Heart right ventricle (tissue), 16 donors: ENCODE data around the gene NDEL1. TPM values are rescaled to one million over a fixed set of nuclear protein-coding genes. Genes with fewer than 3 reads are reported as not detected.
"Not testable (repeated sequence)": the region's sequence is repeated elsewhere in the genome, so short reads cannot be mapped to it uniquely, and the experiment has no call there.

Experiments
- ATAC-seq, 8 donors: fragments of 200-7000 bp; cut with Tn5 transposase; one replicate each; pipeline ENCODE4 v1.9.1; 2020; ENCODE audit warnings: mild to moderate bottlenecking in 8 of 8, moderate library complexity in 8 of 8, moderate number of reproducible peaks in 1 of 8
- DNase-seq, 2 donors: peaks; one replicate each; pipeline ENCODE4 v3.0.0-alpha.2; 2020
- H3K27ac ChIP-seq, 10 donors: fragments of 200-600 bp; sonication (generic) in 2 of 10; one replicate each; pipeline versions ENCODE4 v1.5.0 to v1.8.0; 2020 to 2022; ENCODE audit warnings: mild to moderate bottlenecking in 3 of 10
- H3K27me3 ChIP-seq, 7 donors: fragments of 200-600 bp; one replicate each; pipeline ENCODE4 v1.8.0; 2021 to 2022; ENCODE audit warnings: mild to moderate bottlenecking in 2 of 7
- H3K36me3 ChIP-seq, 9 donors: fragments of 200-600 bp; sonication (generic) in 1 of 9; one replicate each; pipeline versions ENCODE4 v1.5.0 to v1.8.0; 2020 to 2022; ENCODE audit warnings: mild to moderate bottlenecking in 2 of 9
- H3K4me1 ChIP-seq, 9 donors: fragments of 200-600 bp; sonication (generic) in 1 of 9; one replicate each; pipeline versions ENCODE4 v1.5.0 to v1.8.0; 2020 to 2022; ENCODE audit warnings: mild to moderate bottlenecking in 4 of 9
- H3K4me3 ChIP-seq, 10 donors: fragments of 200-600 bp; sonication (generic) in 2 of 10; one replicate each; pipeline versions ENCODE4 v1.5.0 to v1.8.0; 2020 to 2022; ENCODE audit warnings: mild to moderate bottlenecking in 7 of 10, moderate library complexity in 2 of 10
- H3K9me3 ChIP-seq, 11 donors: fragments of 200-600 bp in 10 of 11; sonication (generic) in 2 of 11; one replicate each; pipeline versions ENCODE4 v1.5.0 to v1.8.0; 2013 to 2022; ENCODE audit warnings: mild to moderate bottlenecking in 2 of 11, control low read depth in 1 of 11, moderate library complexity in 1 of 11
- WGBS, 2 donors: extraction: QIAGEN DNeasy Blood & Tissue Kit; methylation state at CpG; one replicate each; pipeline ENCODE4 v1.1.7; 2013; ENCODE audit warnings: inconsistent platforms in 1 of 2; 5-methylcytosine and 5-hydroxymethylcytosine counted together
- intact Hi-C, 10 donors: fragments of 100-400 bp; cut with DNase I; formaldehyde crosslinking; loops; one replicate each; pipeline versions ENCODE4 v1.11.1 to v1.14.2; 2022
- polyA plus RNA-seq, 2 donors: library from polyadenylated mRNA; stranded (reverse); fragments of 200-250 nt; gene quantifications; one replicate each; pipeline ENCODE4 v1.2.3, GENCODE V29; 2013
- total RNA-seq, 10 donors: library from RNA; stranded (reverse); fragmentation: NEBNext Ultra II Directional in 3 of 10; extraction: Animal tissue kit (Norgen Biotek cat#: 25700) in 3 of 10; gene quantifications; one replicate each; pipeline versions ENCODE4 v1.2.1 to v1.2.4, GENCODE V29; 2021 to 2023
- TF ChIP-seq, protein P1 (sequence below), 9 donors: fragments of 200-600 bp; sonication (generic) in 2 of 9; IDR thresholded peaks; one replicate each; pipeline versions ENCODE4 v1.5.0 to v1.8.0; 2021 to 2022; ENCODE audit warnings: antibody characterized with exemption in 9 of 9, mild to moderate bottlenecking in 5 of 9, moderate library complexity in 1 of 9
- donor health status: Arrhythmogenic right ventricular cardiomyopathy.
- donor health status: ischemic (EF 13 %, LVEDD 7.1; RV severe dilation, severe dysfunction).
- donor health status: healthy with polysubstance abuse.
- donor health status: DM: no; HTN: yes; CAD: no.
- donor health status: DM: no; HTN: no; CAD: no.
- donor health status: ischemic (EF 25% LVEDD 6.9; RV normal size, moderate dysfunction).
- donor health status: ischemic (EF 25% LVEDD 5.7; RV mildly dilated, moderate dysfunction).
- donor health status: healthy.
- donor health status: DM: yes; HTN: yes; CAD: no.
- donor health status: Ischemic cardiomyopathy.
- donor health status: ischemic (EF 35%, LVEDD 5.7; RV mildly dilated, moderate dysfunction).
- donor health status: nonischemic (EF 11% LVEDD 7.7; RV severe dilation, severe dysfunction).
- donor health status: DM: yes; HTN: yes; CAD: no.
- donor health status: PGD.
- donor health status: ischemic (EF 29% LVEDD 5.4; RV normal size, mild dysfunction).
- donor health status: nonischemic (EF 23%, LVEDD 6.1; RV moderate dilation, normal function).

NDEL1 gene
- total and polyA plus RNA-seq, 12 donors: 21.2 to 37.0 (median 26.9) TPM

GRCh38 chr17:8391711-8392110, 44.0 kb upstream of the NDEL1 start:
- no peak overlapping the region for H3K27ac ChIP-seq
- H3K27me3 ChIP-seq: peaks cover 0 to 48% (median 27%) of the 10 kb centered on the region in 7 donors
- no peak overlapping the region for H3K4me3 ChIP-seq
- TF ChIP-seq, protein P1, sequence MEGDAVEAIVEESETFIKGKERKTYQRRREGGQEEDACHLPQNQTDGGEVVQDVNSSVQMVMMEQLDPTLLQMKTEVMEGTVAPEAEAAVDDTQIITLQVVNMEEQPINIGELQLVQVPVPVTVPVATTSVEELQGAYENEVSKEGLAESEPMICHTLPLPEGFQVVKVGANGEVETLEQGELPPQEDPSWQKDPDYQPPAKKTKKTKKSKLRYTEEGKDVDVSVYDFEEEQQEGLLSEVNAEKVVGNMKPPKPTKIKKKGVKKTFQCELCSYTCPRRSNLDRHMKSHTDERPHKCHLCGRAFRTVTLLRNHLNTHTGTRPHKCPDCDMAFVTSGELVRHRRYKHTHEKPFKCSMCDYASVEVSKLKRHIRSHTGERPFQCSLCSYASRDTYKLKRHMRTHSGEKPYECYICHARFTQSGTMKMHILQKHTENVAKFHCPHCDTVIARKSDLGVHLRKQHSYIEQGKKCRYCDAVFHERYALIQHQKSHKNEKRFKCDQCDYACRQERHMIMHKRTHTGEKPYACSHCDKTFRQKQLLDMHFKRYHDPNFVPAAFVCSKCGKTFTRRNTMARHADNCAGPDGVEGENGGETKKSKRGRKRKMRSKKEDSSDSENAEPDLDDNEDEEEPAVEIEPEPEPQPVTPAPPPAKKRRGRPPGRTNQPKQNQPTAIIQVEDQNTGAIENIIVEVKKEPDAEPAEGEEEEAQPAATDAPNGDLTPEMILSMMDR (IDR thresholded peaks at IDR 0.05): no peak
- H3K9me3 ChIP-seq: no peaks in the 10 kb centered on the region
- intact Hi-C loops: loop anchor here in 1 of 10 donors (2.0 kb wide), 1 partner anchor 39 kb away; no protein-coding TSS in a partner anchor
- DNase-seq: no peak
- 47 to 56% methylated on average over 9 of the region's 9 CpGs for WGBS, 2 donors
- ATAC-seq: peak in 1 of 8 donors; percentile 17
- H3K4me1 ChIP-seq: peaks cover 0 to 11% (median 0%) of the 10 kb centered on the region in 9 donors
- no peaks in the 10 kb centered on the region for H3K36me3 ChIP-seq

DNA sequence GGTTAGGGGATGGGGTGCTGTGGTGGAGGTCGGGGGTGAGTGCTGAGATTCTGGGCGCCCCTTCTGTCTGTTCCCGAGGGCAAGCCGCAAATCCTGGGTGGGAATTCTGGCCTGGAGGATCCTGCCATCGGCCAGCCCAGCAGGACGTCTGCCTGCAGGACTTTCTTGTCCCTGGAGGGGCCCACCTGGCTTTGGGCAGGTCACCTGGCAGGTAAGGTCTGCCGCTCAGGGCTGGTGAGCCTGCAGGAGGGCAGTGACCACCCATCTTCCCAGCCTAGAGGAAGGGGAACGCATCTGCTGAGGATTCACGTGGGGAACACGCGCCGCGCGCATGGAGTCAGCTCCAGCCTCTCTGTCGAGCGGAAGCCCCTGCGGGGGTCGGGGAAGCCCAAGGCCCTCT, 43.4 kb upstream of the NDEL1 start:
- no peaks in the 10 kb centered on the region for H3K9me3 ChIP-seq

GRCh38 chr17:8392674-8393469, 42.8 kb upstream of the NDEL1 start:
- DNase-seq: no peak
- H3K27me3 ChIP-seq: peaks cover 0 to 59% (median 36%) of the 10 kb centered on the region in 7 donors
- peaks cover 0 to 11% (median 0%) of the 10 kb centered on the region in 9 donors for H3K4me1 ChIP-seq
- WGBS, 2 donors: 85 to 86% methylated on average over 46 of the region's 46 CpGs
- no peak overlapping the region for H3K4me3 ChIP-seq
- peak overlapping the region in 1 of 10 donors; percentile 61 for H3K27ac ChIP-seq
- intact Hi-C loops: loop anchor here in 1 of 10 donors (2.0 kb wide), 1 partner anchor 38 kb away; no protein-coding TSS in a partner anchor
- no peaks in the 10 kb centered on the region for H3K36me3 ChIP-seq
- peak in 2 of 8 donors; percentile 10 to 54 for ATAC-seq
- no peaks in the 10 kb centered on the region for H3K9me3 ChIP-seq
- TF ChIP-seq, protein P1 (IDR thresholded peaks at IDR 0.05): no peak

More for the DNA sequence above, 43.4 kb upstream of the NDEL1 start:
- Histone ChIP-seq H3K36me3 (no peaks in the 10 kb centered on the region), H3K4me3 (no peak overlapping the region), H3K4me1 (peaks cover 0 to 11% (median 0%) of the 10 kb centered on the region in 9 donors), H3K27me3 (peaks cover 0 to 53% (median 33%) of the 10 kb centered on the region in 7 donors), H3K27ac (no peak overlapping the region)
- DNase-seq (no peak), ATAC-seq (peak in 1 of 8 donors; percentile 49)
- WGBS, 2 donors: 65 to 69% methylated on average over 18 of the region's 18 CpGs
- TF ChIP-seq, protein P1 (IDR thresholded peaks at IDR 0.05): no peak
- intact Hi-C loops: loop anchor here in 1 of 10 donors (2.0 kb wide), 1 partner anchor 39 kb away; no protein-coding TSS in a partner anchor

DNA sequence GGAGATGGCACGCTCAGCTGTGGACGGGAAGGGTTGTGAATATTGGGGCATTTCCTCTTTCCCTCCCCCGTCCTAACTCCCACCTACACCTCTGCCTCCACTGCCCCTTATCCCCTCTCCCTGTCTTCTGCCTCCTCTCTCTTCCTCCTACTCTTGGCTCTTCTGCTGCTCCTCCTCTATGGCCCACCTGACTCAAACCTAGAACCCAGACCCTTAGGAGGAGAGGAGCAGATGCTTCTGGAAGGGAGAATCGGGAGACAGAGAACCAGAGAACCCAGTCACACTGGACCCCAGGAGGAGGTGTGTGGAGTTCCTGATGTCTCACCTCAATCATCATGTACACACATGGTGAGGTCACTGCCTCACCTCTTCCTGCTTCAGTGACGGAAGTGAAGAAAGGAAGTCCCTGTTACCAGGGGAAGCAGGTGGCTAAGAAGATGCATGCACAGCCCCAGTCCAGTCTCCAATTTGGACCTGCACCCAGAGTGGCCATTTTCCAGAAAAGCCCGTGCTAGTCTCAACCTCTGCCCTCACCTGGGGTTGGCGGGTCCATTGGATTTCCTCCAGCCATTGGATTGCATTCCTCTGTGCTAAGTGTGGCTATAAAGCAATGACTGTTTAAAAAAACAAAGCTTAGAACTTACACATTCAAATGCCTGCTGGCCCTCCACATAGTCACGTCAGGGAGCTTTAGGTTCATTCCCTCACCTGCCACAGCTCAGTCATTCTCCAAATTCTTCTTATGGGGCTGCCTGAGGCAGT, 42.0 kb upstream of the NDEL1 start:
- ATAC-seq (peak in 5 of 8 donors; percentile 30 to 52 (median 35)), DNase-seq (no peak)
- peaks cover 0 to 11% (median 0%) of the 10 kb centered on the region in 9 donors for H3K4me1 ChIP-seq
- TF ChIP-seq, protein P1 (IDR thresholded peaks at IDR 0.05): no peak
- no peaks in the 10 kb centered on the region for H3K36me3 ChIP-seq
- intact Hi-C loops: loop anchor here in 1 of 10 donors (2.0 kb wide), 1 partner anchor 37 kb away; no protein-coding TSS in a partner anchor
- no peak overlapping the region for H3K4me3 ChIP-seq
- 63 to 65% methylated on average over 6 to 8 of the region's 8 CpGs for WGBS, 2 donors
- peaks cover 0 to 62% (median 44%) of the 10 kb centered on the region in 7 donors for H3K27me3 ChIP-seq
- peak overlapping the region in 1 of 10 donors; percentile 61 for H3K27ac ChIP-seq
- no peaks in the 10 kb centered on the region for H3K9me3 ChIP-seq

GRCh38 chr17:8394497-8394896, 41.2 kb upstream of the NDEL1 start:
- Histone ChIP-seq H3K27me3 (peaks cover 0 to 69% (median 47%) of the 10 kb centered on the region in 7 donors), H3K27ac (peak overlapping the region in 1 of 10 donors; percentile 36), H3K4me1 (peaks cover 0 to 11% (median 0%) of the 10 kb centered on the region in 9 donors)
- H3K4me3 ChIP-seq, H3K9me3 ChIP-seq, ATAC-seq, intact Hi-C loops, DNase-seq, H3K36me3 ChIP-seq: not testable (repeated sequence)
- WGBS, 2 donors: 90% methylated on average over 9 of the region's 9 CpGs
